Cortex of kidney (tissue), 1 donor: ENCODE results near the gene DEF6.
"Not testable (repeated sequence)": the region's sequence is repeated elsewhere in the genome, so short reads cannot be mapped to it uniquely, and the experiment has no call there.

ENCODE experiments used
- DNase-seq: peaks from one replicate; lab custom pipeline; 2025; lab: John Stamatoyannopoulos, UW

Gene DEF6

GRCh38 chr6:35282472-35282871, 15.1 kb upstream of the DEF6 start:
- DNase-seq: no peak

- DNase-seq: no peak
Observed at GRCh38 chr6:35283361-35283760, 14.3 kb upstream of the DEF6 start.

GRCh38 chr6:35287671-35288396, 9.8 kb upstream of the DEF6 start:
- no peak for DNase-seq

- DNase-seq: no peak
Observed at GRCh38 chr6:35288834-35289233, 8.8 kb upstream of the DEF6 start.

- no peak for DNase-seq
Observed at GRCh38 chr6:35291491-35291890, 6.1 kb upstream of the DEF6 start.

- no peak for DNase-seq
Observed at GRCh38 chr6:35292494-35292893, 5.1 kb upstream of the DEF6 start.

GRCh38 chr6:35293681-35294080, 3.9 kb upstream of the DEF6 start:
- no peak for DNase-seq

GRCh38 chr6:35294308-35294945, 3.2 kb upstream of the DEF6 start:
- no peak for DNase-seq

GRCh38 chr6:35295036-35295435, 2.6 kb upstream of the DEF6 start:
- DNase-seq: no peak

- DNase-seq: no peak
Observed at GRCh38 chr6:35295521-35296315, 1.9 kb upstream of the DEF6 start.

GRCh38 chr6:35296931-35297600, 552 bp upstream of the DEF6 start:
- no peak for DNase-seq

GRCh38 chr6:35298625-35299140, 1.1 kb downstream of the DEF6 start:
- no peak for DNase-seq

GRCh38 chr6:35299674-35300073, 2.1 kb downstream of the DEF6 start:
- no peak for DNase-seq

GRCh38 chr6:35300848-35301247, 3.2 kb downstream of the DEF6 start:
- no peak for DNase-seq

- no peak for DNase-seq
Observed at GRCh38 chr6:35302604-35303241, 5.1 kb downstream of the DEF6 start.

GRCh38 chr6:35304299-35304698, 6.7 kb downstream of the DEF6 start:
- DNase-seq: no peak

- no peak for DNase-seq
Observed at GRCh38 chr6:35305117-35305516, 7.5 kb downstream of the DEF6 start.

- DNase-seq: not testable (repeated sequence)
Observed at GRCh38 chr6:35307138-35307537, 9.5 kb downstream of the DEF6 start.

GRCh38 chr6:35308543-35308942, 10.9 kb downstream of the DEF6 start:
- not testable (repeated sequence) for DNase-seq

GRCh38 chr6:35309611-35310264, 12.1 kb downstream of the DEF6 start:
- DNase-seq: no peak

- DNase-seq: no peak
Observed at GRCh38 chr6:35310265-35310831, 12.7 kb downstream of the DEF6 start.
